CD8-positive, alpha-beta memory T cell (primary cell): ENCODE results near the gene PACS2. TPM values are rescaled to one million over a fixed set of nuclear protein-coding genes. Genes with fewer than 3 reads are reported as not detected.

ENCODE experiments used
- CTCF ChIA-PET: fragments of 350-600 bp; sonication (Branson Sonifier 250); formaldehyde crosslinking; loops from one replicate; lab custom pipeline; 2021; ENCODE audit warnings: antibody characterized with exemption; lab: Charles Lee
- POLR2A ChIA-PET: fragments of 350-600 bp; sonication (Branson Sonifier 250); formaldehyde crosslinking; loops from one replicate; lab custom pipeline; 2021; ENCODE audit warnings: antibody characterized with exemption; lab: Charles Lee
- DNase-seq, 5 donors: peaks; one replicate each; pipeline versions ENCODE4 v3.0.0 to v3.0.0-alpha.2; 2020 to 2022; ENCODE audit warnings: mixed read lengths in 1 of 5
- H3K27ac ChIP-seq: one replicate; pipeline ENCODE4 v1.7.0; 2013; ENCODE audit warnings: low read depth, mild to moderate bottlenecking, low read length, moderate library complexity
- H3K27me3 ChIP-seq: 2 replicates; pipeline ENCODE4 v1.7.0; 2013; ENCODE audit warnings: low read length, mild to moderate bottlenecking; ENCODE audit not compliant: insufficient read depth, poor library complexity, severe bottlenecking
- H3K36me3 ChIP-seq: 2 replicates; pipeline ENCODE4 v1.7.0; 2013; ENCODE audit warnings: mild to moderate bottlenecking, low read length, moderate library complexity; ENCODE audit not compliant: insufficient read depth
- H3K4me1 ChIP-seq: 2 replicates; pipeline ENCODE4 v1.7.0; 2013; ENCODE audit warnings: mild to moderate bottlenecking, low read length, moderate library complexity; ENCODE audit not compliant: insufficient read depth
- H3K4me3 ChIP-seq: 2 replicates; pipeline ENCODE4 v1.7.0; 2013; ENCODE audit warnings: mild to moderate bottlenecking, low read length
- H3K9me3 ChIP-seq: 2 replicates; pipeline ENCODE4 v1.7.0; 2013; ENCODE audit warnings: mild to moderate bottlenecking, low read length
- H3K27ac Mint-ChIP-seq, 8 donors: one replicate each; pipeline ENCODE4 v1.8.0; 2020 to 2021; ENCODE audit warnings: mixed read lengths in 8 of 8, mild to moderate bottlenecking in 6 of 8, inconsistent platforms in 3 of 8, moderate library complexity in 3 of 8
- H3K27me3 Mint-ChIP-seq, 2 donors: one replicate each; pipeline ENCODE4 v1.8.0; 2020 to 2021; ENCODE audit warnings: mixed read lengths in 2 of 2, mild to moderate bottlenecking in 1 of 2, moderate library complexity in 1 of 2
- H3K36me3 Mint-ChIP-seq, 3 donors: one replicate each; pipeline ENCODE4 v1.8.0; 2020 to 2021; ENCODE audit warnings: mixed read lengths in 3 of 3, inconsistent platforms in 1 of 3, mild to moderate bottlenecking in 1 of 3
- H3K4me1 Mint-ChIP-seq, 3 donors: one replicate each; pipeline ENCODE4 v1.8.0; 2020 to 2021; ENCODE audit warnings: mixed read lengths in 3 of 3, inconsistent platforms in 1 of 3, mild to moderate bottlenecking in 1 of 3
- H3K4me3 Mint-ChIP-seq, 7 donors: one replicate each; pipeline ENCODE4 v1.8.0; 2020 to 2021; ENCODE audit warnings: mixed read lengths in 7 of 7, mild to moderate bottlenecking in 6 of 7, moderate library complexity in 4 of 7, inconsistent platforms in 2 of 7
- H3K9me3 Mint-ChIP-seq, 5 donors: one replicate each; pipeline ENCODE4 v1.8.0; 2020 to 2022; ENCODE audit warnings: mixed read lengths in 5 of 5, mild to moderate bottlenecking in 3 of 5, moderate library complexity in 2 of 5, inconsistent platforms in 1 of 5
- polyA plus RNA-seq: library from polyadenylated mRNA; unstranded; fragments of 300-500 nt; fragmentation: Illumina TruSeq; gene quantifications from one replicate; pipeline ENCODE4 v1.2.3, GENCODE V29; 2021
- total RNA-seq, 2 experiments: library from RNA; stranded (reverse); gene quantifications; one replicate each; pipeline ENCODE4 v1.2.3, GENCODE V29; 2021

PACS2 gene
- total and polyA plus RNA-seq, 3 experiments from 2014 or later, result 6.5 to 32.9 (median 31.0) TPM

- no peaks in the 10 kb centered on the region for H3K4me1 ChIP-seq
- ChIA-PET CTCF (no interaction called here), POLR2A (no interaction called here)
- no peaks in the 10 kb centered on the region for H3K36me3 ChIP-seq
- no peak overlapping the region for H3K27ac ChIP-seq
- Mint-ChIP-seq H3K36me3 (peaks cover 0 to 1% (median 0%) of the 10 kb centered on the region in 3 donors), H3K4me1 (peaks cover 0 to 14% (median 0%) of the 10 kb centered on the region in 3 donors), H3K4me3 (no peak overlapping the region), H3K27ac (no peak overlapping the region), H3K9me3 (no peaks in the 10 kb centered on the region), H3K27me3 (no peaks in the 10 kb centered on the region)
- no peaks in the 10 kb centered on the region for H3K9me3 ChIP-seq
- no peaks in the 10 kb centered on the region for H3K27me3 ChIP-seq
- DNase-seq, result no peak
- H3K4me3 ChIP-seq, result no peak overlapping the region
Measured at GRCh38 chr14:105337433-105337832, 22.9 kb downstream of the PACS2 start.

- peaks cover 1 to 11% (median 4%) of the 10 kb centered on the region in 3 donors for H3K4me1 Mint-ChIP-seq
- H3K27ac ChIP-seq, result no peak overlapping the region
- POLR2A ChIA-PET, result no interaction called here
- no peaks in the 10 kb centered on the region for H3K27me3 ChIP-seq
- no peaks in the 10 kb centered on the region for H3K9me3 Mint-ChIP-seq
- H3K27me3 Mint-ChIP-seq, result no peaks in the 10 kb centered on the region
- no peaks in the 10 kb centered on the region for H3K9me3 ChIP-seq
- peaks cover 0 to 2% (median 1%) of the 10 kb centered on the region in 3 donors for H3K36me3 Mint-ChIP-seq
- H3K4me3 ChIP-seq, result no peak overlapping the region
- CTCF ChIA-PET, result no interaction called here
- no peak for DNase-seq
- H3K27ac Mint-ChIP-seq, result no peak overlapping the region
- H3K36me3 ChIP-seq, result no peaks in the 10 kb centered on the region
- no peak overlapping the region for H3K4me3 Mint-ChIP-seq
- H3K4me1 ChIP-seq, result no peaks in the 10 kb centered on the region
Measured at GRCh38 chr14:105337966-105338741, 23.6 kb downstream of the PACS2 start.

GRCh38 chr14:105340821-105341733 is 26.5 kb downstream of the PACS2 start:
- Histone ChIP-seq H3K27ac (no peak overlapping the region), H3K9me3 (no peaks in the 10 kb centered on the region), H3K36me3 (no peaks in the 10 kb centered on the region), H3K4me3 (no peak overlapping the region), H3K27me3 (no peaks in the 10 kb centered on the region), H3K4me1 (no peaks in the 10 kb centered on the region)
- no peak for DNase-seq
- Mint-ChIP-seq H3K9me3 (peaks cover 0 to 3% (median 0%) of the 10 kb centered on the region in 5 donors), H3K27me3 (no peaks in the 10 kb centered on the region), H3K4me1 (peaks cover 3 to 12% (median 5%) of the 10 kb centered on the region in 3 donors), H3K36me3 (peaks cover 1 to 7% (median 5%) of the 10 kb centered on the region in 3 donors), H3K27ac (peak overlapping the region in 2 of 8 donors; percentile 50 to 67), H3K4me3 (no peak overlapping the region)
- ChIA-PET POLR2A (no interaction called here), CTCF (interaction anchor here (1.0 kb wide), 1 partner anchor 11 kb away, joined by 3 read pairs; no protein-coding TSS in a partner anchor)

GRCh38 chr14:105343194-105343593 is 28.6 kb downstream of the PACS2 start:
- Histone ChIP-seq H3K4me1 (no peaks in the 10 kb centered on the region), H3K9me3 (no peaks in the 10 kb centered on the region), H3K27me3 (no peaks in the 10 kb centered on the region), H3K4me3 (no peak overlapping the region), H3K27ac (no peak overlapping the region), H3K36me3 (no peaks in the 10 kb centered on the region)
- H3K4me3 Mint-ChIP-seq, result no peak overlapping the region
- POLR2A ChIA-PET, result no interaction called here
- peaks cover 0 to 3% (median 0%) of the 10 kb centered on the region in 5 donors for H3K9me3 Mint-ChIP-seq
- peak overlapping the region in 1 of 8 donors; percentile 66 for H3K27ac Mint-ChIP-seq
- no peaks in the 10 kb centered on the region for H3K27me3 Mint-ChIP-seq
- CTCF ChIA-PET, result interaction anchor here (0.9 to 1.2 kb wide), 2 partner anchors 9 to 255 kb away, joined by 3 to 4 read pairs; no protein-coding TSS in a partner anchor
- peaks cover 0 to 7% (median 5%) of the 10 kb centered on the region in 3 donors for H3K36me3 Mint-ChIP-seq
- peaks cover 3 to 14% (median 5%) of the 10 kb centered on the region in 3 donors for H3K4me1 Mint-ChIP-seq
- DNase-seq, result no peak

- Histone ChIP-seq H3K27me3 (no peaks in the 10 kb centered on the region), H3K4me3 (no peak overlapping the region), H3K9me3 (no peaks in the 10 kb centered on the region), H3K36me3 (no peaks in the 10 kb centered on the region), H3K4me1 (no peaks in the 10 kb centered on the region), H3K27ac (no peak overlapping the region)
- H3K9me3 Mint-ChIP-seq, result peaks cover 0 to 3% (median 0%) of the 10 kb centered on the region in 5 donors
- POLR2A ChIA-PET, result no interaction called here
- CTCF ChIA-PET, result no interaction called here
- peaks cover 3 to 8% (median 5%) of the 10 kb centered on the region in 3 donors for H3K4me1 Mint-ChIP-seq
- peaks cover under 1 to 9% (median 5%) of the 10 kb centered on the region in 3 donors for H3K36me3 Mint-ChIP-seq
- no peak for DNase-seq
- no peaks in the 10 kb centered on the region for H3K27me3 Mint-ChIP-seq
- H3K4me3 Mint-ChIP-seq, result no peak overlapping the region
- no peak overlapping the region for H3K27ac Mint-ChIP-seq
Measured at GRCh38 chr14:105346200-105346533, 31.6 kb downstream of the PACS2 start.

GRCh38 chr14:105346876-105347586 is 32.5 kb downstream of the PACS2 start:
- H3K27me3 Mint-ChIP-seq, result no peaks in the 10 kb centered on the region
- peaks cover 4 to 8% (median 5%) of the 10 kb centered on the region in 3 donors for H3K4me1 Mint-ChIP-seq
- Histone ChIP-seq H3K27ac (no peak overlapping the region), H3K9me3 (no peaks in the 10 kb centered on the region), H3K27me3 (no peaks in the 10 kb centered on the region), H3K4me1 (peaks cover 3% of the 10 kb centered on the region), H3K4me3 (no peak overlapping the region), H3K36me3 (no peaks in the 10 kb centered on the region)
- H3K36me3 Mint-ChIP-seq, result peaks cover 2 to 9% (median 5%) of the 10 kb centered on the region in 3 donors
- DNase-seq, result no peak
- H3K27ac Mint-ChIP-seq, result no peak overlapping the region
- ChIA-PET CTCF (interaction anchor here (1.0 kb wide), 1 partner anchor 301 kb away, joined by 5 read pairs; no protein-coding TSS in a partner anchor), POLR2A (no interaction called here)
- peaks cover 0 to 3% (median 0%) of the 10 kb centered on the region in 5 donors for H3K9me3 Mint-ChIP-seq
- H3K4me3 Mint-ChIP-seq, result no peak overlapping the region

GRCh38 chr14:105347587-105347968 is 33.0 kb downstream of the PACS2 start:
- H3K4me3 Mint-ChIP-seq, result no peak overlapping the region
- Histone ChIP-seq H3K4me1 (peaks cover 4% of the 10 kb centered on the region), H3K27me3 (no peaks in the 10 kb centered on the region), H3K4me3 (no peak overlapping the region), H3K27ac (no peak overlapping the region), H3K36me3 (no peaks in the 10 kb centered on the region), H3K9me3 (no peaks in the 10 kb centered on the region)
- no peaks in the 10 kb centered on the region for H3K27me3 Mint-ChIP-seq
- H3K36me3 Mint-ChIP-seq, result peaks cover 2 to 9% (median 5%) of the 10 kb centered on the region in 3 donors
- POLR2A ChIA-PET, result interaction anchor here (0.6 kb wide), 1 partner anchor 153 kb away, joined by 3 read pairs; no protein-coding TSS in a partner anchor
- H3K4me1 Mint-ChIP-seq, result peaks cover 5 to 10% (median 6%) of the 10 kb centered on the region in 3 donors
- peaks cover 0 to 3% (median 0%) of the 10 kb centered on the region in 5 donors for H3K9me3 Mint-ChIP-seq
- no peak for DNase-seq
- CTCF ChIA-PET, result interaction anchor here (1.0 kb wide), 3 partner anchors 24 to 301 kb away, joined by 3 to 5 read pairs (median 3); no protein-coding TSS in a partner anchor
- no peak overlapping the region for H3K27ac Mint-ChIP-seq
